ENCODE measurements around the gene NDOR1. TPM values are rescaled to one million over a fixed set of nuclear protein-coding genes. Genes with fewer than 3 reads are reported as not detected.

NDOR1 gene
- total RNA-seq, 4 donors from 2014 or later, result 4.5 to 14.9 TPM; not detected in 2

DNA sequence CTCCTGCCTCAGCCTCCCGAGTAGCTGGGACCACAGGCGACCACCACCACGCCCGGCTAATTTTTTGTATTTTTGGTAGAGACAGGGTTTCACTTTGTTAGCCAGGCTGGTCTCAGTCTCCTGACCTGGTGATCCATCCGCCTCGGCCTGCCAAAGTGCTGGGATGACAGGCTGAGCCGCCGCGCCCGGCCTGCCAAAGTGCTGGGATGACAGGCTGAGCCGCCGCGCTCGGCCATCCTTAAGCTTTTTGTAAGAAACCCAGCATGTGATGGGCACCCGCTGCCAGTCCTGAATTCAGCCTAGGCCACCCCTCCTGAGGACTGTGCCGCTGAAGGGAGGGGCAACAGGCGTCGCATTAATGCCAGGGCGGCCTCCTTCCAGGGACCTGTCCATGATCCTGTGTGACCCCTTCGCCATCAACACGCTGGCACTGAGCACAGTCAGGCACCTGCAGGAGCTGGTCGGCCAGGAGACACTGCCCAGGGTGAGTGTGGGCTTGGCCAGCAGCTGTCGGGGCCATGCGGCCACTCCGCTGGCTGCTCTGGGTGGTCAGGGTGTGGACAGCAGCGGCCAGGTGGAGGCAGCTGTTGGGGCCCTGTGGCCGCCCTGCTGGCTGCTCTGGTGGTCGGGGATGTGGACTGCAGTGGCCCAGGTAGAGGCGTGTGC, 60.1 kb downstream of the NDOR1 start:
- no peaks in the 10 kb centered on the region for H3K9me3 ChIP-seq
- no peaks in the 10 kb centered on the region for H3K4me1 ChIP-seq
- no peak for DNase-seq
- intact Hi-C loops (cut with DNase I; ENCODE audit: low total_unique reads), result no loop called here
- no peaks in the 10 kb centered on the region for H3K27me3 ChIP-seq
- no peak for TF ChIP-seq POLR2A (IDR thresholded peaks at IDR 0.05)
- TF ChIP-seq, protein P1, sequence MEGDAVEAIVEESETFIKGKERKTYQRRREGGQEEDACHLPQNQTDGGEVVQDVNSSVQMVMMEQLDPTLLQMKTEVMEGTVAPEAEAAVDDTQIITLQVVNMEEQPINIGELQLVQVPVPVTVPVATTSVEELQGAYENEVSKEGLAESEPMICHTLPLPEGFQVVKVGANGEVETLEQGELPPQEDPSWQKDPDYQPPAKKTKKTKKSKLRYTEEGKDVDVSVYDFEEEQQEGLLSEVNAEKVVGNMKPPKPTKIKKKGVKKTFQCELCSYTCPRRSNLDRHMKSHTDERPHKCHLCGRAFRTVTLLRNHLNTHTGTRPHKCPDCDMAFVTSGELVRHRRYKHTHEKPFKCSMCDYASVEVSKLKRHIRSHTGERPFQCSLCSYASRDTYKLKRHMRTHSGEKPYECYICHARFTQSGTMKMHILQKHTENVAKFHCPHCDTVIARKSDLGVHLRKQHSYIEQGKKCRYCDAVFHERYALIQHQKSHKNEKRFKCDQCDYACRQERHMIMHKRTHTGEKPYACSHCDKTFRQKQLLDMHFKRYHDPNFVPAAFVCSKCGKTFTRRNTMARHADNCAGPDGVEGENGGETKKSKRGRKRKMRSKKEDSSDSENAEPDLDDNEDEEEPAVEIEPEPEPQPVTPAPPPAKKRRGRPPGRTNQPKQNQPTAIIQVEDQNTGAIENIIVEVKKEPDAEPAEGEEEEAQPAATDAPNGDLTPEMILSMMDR (IDR thresholded peaks at IDR 0.05), result no peak
- H3K36me3 ChIP-seq, result no peaks in the 10 kb centered on the region
- H3K4me3 ChIP-seq, result no peak overlapping the region
- no peak overlapping the region for H3K27ac ChIP-seq

DNA sequence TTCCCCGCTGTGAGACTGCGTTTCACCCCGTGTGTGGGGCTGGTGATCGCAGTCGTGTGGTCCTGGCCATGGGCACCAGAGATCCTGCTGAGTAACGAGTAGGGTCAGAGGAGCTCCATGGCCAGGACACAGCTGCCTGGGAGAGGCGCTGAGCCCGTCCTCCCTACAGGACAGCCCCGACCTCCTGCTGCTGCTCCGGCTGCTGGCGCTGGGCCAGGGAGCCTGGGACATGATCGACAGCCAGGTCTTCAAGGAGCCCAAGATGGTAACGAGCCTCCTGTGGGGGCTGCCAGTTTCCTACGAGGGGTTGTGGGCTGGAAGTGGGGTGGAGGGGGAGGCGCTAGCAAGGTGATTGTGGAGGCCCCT, 60.6 kb downstream of the NDOR1 start:
- no peak overlapping the region for H3K27ac ChIP-seq
- H3K4me3 ChIP-seq, result no peak overlapping the region
- intact Hi-C loops (cut with DNase I; ENCODE audit: low total_unique reads), result no loop called here
- H3K4me1 ChIP-seq, result no peaks in the 10 kb centered on the region
- no peak for DNase-seq
- no peaks in the 10 kb centered on the region for H3K27me3 ChIP-seq
- no peaks in the 10 kb centered on the region for H3K9me3 ChIP-seq
- no peak for TF ChIP-seq POLR2A (IDR thresholded peaks at IDR 0.05)
- TF ChIP-seq, protein P1 (IDR thresholded peaks at IDR 0.05), result no peak
- H3K36me3 ChIP-seq, result no peaks in the 10 kb centered on the region

Small RNAs within 50 kb of the gene (microRNA-seq; reads per million reads assigned to microRNA genes)
- gene MIR3621 (ENCODE audit: borderline microRNAs expressed, borderline replicate concordance), result not detected

Small RNAs within 50 kb of the gene (small RNA-seq; reads per million reads assigned to genes)
- gene MIR3621, result not detected

Other genes with a start within 250 kb of the NDOR1 start
- gene PTGDS, start 228.2 kb upstream of the NDOR1 start, total RNA-seq, result 100 to 1,000 TPM in 1 of 4 donors, 10 to 100 TPM in 3; 13.5 to 116 (median 58.8) TPM
- gene LCNL1, start 222.7 kb upstream of the NDOR1 start, total RNA-seq, result 1 to 10 TPM in 1 of 4 donors, under 1 TPM in 3; under 0.01 to 6.9 (median 0.54) TPM
- 10 to 100 TPM; 14.2 to 39.5 (median 18.8) TPM for gene PAXX, start 213.3 kb upstream of the NDOR1 start, total RNA-seq
- gene CLIC3, start 209.1 kb upstream of the NDOR1 start, total RNA-seq, result 1 to 10 TPM in 2 of 4 donors, not detected in 2; 1.5 TPM
- 10 to 100 TPM; 24.8 to 36.9 (median 26.1) TPM for gene ABCA2, start 177.5 kb upstream of the NDOR1 start, total RNA-seq
- gene FUT7, start 173.6 kb upstream of the NDOR1 start, total RNA-seq, result not detected
- gene NPDC1, start 159.5 kb upstream of the NDOR1 start, total RNA-seq, result 100 to 1,000 TPM in 1 of 4 donors, 10 to 100 TPM in 3; 25.2 to 221 (median 59.2) TPM
- gene ENTPD2, start 151.6 kb upstream of the NDOR1 start, total RNA-seq, result 10 to 100 TPM in 1 of 4 donors, 1 to 10 TPM in 1, not detected in 2; 2.4 to 11.5 TPM
- 1 to 10 TPM in 2 of 4 donors, under 1 TPM in 1, not detected in 1; 0.15 to 5.9 (median 1.0) TPM for gene SAPCD2, start 135.1 kb upstream of the NDOR1 start, total RNA-seq
- 10 to 100 TPM in 1 of 4 donors, 1 to 10 TPM in 2, under 1 TPM in 1; 0.51 to 13.8 (median 5.3) TPM for gene UAP1L1, start 128.2 kb upstream of the NDOR1 start, total RNA-seq
- gene MAN1B1, start 118.7 kb upstream of the NDOR1 start, total RNA-seq, result 10 to 100 TPM; 32.9 to 65.0 (median 47.5) TPM
- gene DPP7, start 91.0 kb upstream of the NDOR1 start, total RNA-seq, result 100 to 1,000 TPM in 1 of 4 donors, 10 to 100 TPM in 3; 23.2 to 100 (median 76.8) TPM
- gene GRIN1, start 66.5 kb upstream of the NDOR1 start, total RNA-seq, result not detected
- under 1 TPM in 1 of 4 donors, not detected in 3; 0.29 TPM for gene LRRC26, start 35.6 kb upstream of the NDOR1 start, total RNA-seq
- not detected for gene TMEM210, start 33.6 kb upstream of the NDOR1 start, total RNA-seq
- 10 to 100 TPM in 3 of 4 donors, 1 to 10 TPM in 1; 6.7 to 65.6 (median 24.9) TPM for gene ANAPC2, start 17.1 kb upstream of the NDOR1 start, total RNA-seq
- gene SSNA1, start 17.0 kb upstream of the NDOR1 start, total RNA-seq, result 10 to 100 TPM; 17.1 to 47.1 (median 40.6) TPM
- 10 to 100 TPM in 1 of 4 donors, 1 to 10 TPM in 2, under 1 TPM in 1; 0.29 to 17.1 (median 5.5) TPM for gene TPRN, start 5.0 kb upstream of the NDOR1 start, total RNA-seq
- 10 to 100 TPM; 33.2 to 53.3 (median 38.7) TPM for gene TMEM203, start 52 bp upstream of the NDOR1 start, total RNA-seq
- gene RNF208, start 16.5 kb downstream of the NDOR1 start, total RNA-seq, result 1 to 10 TPM in 1 of 4 donors, not detected in 3; 3.7 TPM
- under 1 TPM in 1 of 4 donors, not detected in 3; 0.34 TPM for gene CYSRT1, start 19.5 kb downstream of the NDOR1 start, total RNA-seq
- under 1 TPM in 1 of 4 donors, not detected in 3; 0.21 TPM for gene RNF224, start 21.8 kb downstream of the NDOR1 start, total RNA-seq
- gene SLC34A3, start 25.2 kb downstream of the NDOR1 start, total RNA-seq, result under 1 TPM in 1 of 4 donors, not detected in 3; 0.48 TPM
- gene TUBB4B, start 35.6 kb downstream of the NDOR1 start, total RNA-seq, result 100 to 1,000 TPM in 3 of 4 donors, 10 to 100 TPM in 1; 91.5 to 174 (median 139) TPM
- gene STPG3, start 45.6 kb downstream of the NDOR1 start, total RNA-seq, result not detected
- gene NELFB, start 49.6 kb downstream of the NDOR1 start, total RNA-seq, result 10 to 100 TPM; 17.1 to 46.5 (median 43.2) TPM
- 10 to 100 TPM in 3 of 4 donors, 1 to 10 TPM in 1; 2.6 to 12.7 (median 11.5) TPM for gene TOR4A, start 72.0 kb downstream of the NDOR1 start, total RNA-seq
- 10 to 100 TPM in 2 of 4 donors, 1 to 10 TPM in 1, under 1 TPM in 1; 0.29 to 16.5 (median 11.4) TPM for gene NRARP, start 96.6 kb downstream of the NDOR1 start, total RNA-seq
- gene EXD3, start 217.5 kb downstream of the NDOR1 start, total RNA-seq, result 10 to 100 TPM; 11.8 to 49.0 (median 31.5) TPM
- gene NOXA1, start 217.7 kb downstream of the NDOR1 start, total RNA-seq, result 10 to 100 TPM in 1 of 4 donors, 1 to 10 TPM in 2, under 1 TPM in 1; 0.29 to 13.3 (median 3.4) TPM
- gene ENTPD8, start 235.7 kb downstream of the NDOR1 start, total RNA-seq, result under 1 TPM in 1 of 4 donors, not detected in 3; 0.21 TPM